Activated CD4-positive, alpha-beta T cell treated with anti-CD3 and anti-CD28 coated beads, Interleukin-2, amount 50 U/mL, for 4 hours (primary cell): ENCODE measurements around the gene TCF3.

Source experiments
- DNase-seq, 2 experiments: peaks; one replicate each; pipeline ENCODE4 v3.0.0-alpha.2; 2020

TCF3 gene

DNA sequence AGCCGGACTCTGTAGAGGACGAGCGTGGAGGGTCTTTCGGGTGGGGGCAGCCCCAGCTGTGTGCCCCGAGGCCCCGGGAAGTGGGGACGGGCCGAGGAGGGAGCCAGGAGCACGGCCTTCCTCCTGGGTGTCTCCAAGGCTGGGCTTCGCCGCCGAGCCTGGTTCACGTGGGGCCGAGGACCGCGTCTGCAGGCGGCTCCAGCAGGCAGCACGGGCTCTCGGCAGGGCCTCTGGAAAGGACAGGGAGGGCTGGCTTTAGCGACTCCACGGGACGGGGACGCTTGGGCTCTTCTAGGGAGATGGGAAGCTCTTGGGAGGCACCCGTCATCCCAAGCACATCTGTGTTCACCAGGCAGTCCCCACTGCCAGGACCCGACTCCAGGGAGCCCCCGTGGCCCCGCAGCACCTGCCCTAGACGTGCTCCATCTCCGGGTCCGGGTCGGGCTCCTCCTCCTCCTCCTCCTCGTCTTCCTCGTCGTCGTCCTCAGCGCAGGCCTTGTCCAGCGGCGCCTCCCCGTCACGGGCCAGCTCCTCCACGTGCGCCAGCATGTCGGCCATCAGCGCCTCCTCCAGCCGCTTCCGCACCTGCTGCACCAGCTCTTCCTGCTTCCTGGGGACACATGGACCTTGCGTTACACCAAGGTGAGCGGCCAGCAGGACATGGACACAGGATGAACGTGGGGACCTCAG, 74.3 kb downstream of the TCF3 start:
- DNase-seq: no peak

- no peak for DNase-seq
These were observed 75.1 kb downstream of the TCF3 start for GRCh38 chr19:1577090-1577928.

DNA sequence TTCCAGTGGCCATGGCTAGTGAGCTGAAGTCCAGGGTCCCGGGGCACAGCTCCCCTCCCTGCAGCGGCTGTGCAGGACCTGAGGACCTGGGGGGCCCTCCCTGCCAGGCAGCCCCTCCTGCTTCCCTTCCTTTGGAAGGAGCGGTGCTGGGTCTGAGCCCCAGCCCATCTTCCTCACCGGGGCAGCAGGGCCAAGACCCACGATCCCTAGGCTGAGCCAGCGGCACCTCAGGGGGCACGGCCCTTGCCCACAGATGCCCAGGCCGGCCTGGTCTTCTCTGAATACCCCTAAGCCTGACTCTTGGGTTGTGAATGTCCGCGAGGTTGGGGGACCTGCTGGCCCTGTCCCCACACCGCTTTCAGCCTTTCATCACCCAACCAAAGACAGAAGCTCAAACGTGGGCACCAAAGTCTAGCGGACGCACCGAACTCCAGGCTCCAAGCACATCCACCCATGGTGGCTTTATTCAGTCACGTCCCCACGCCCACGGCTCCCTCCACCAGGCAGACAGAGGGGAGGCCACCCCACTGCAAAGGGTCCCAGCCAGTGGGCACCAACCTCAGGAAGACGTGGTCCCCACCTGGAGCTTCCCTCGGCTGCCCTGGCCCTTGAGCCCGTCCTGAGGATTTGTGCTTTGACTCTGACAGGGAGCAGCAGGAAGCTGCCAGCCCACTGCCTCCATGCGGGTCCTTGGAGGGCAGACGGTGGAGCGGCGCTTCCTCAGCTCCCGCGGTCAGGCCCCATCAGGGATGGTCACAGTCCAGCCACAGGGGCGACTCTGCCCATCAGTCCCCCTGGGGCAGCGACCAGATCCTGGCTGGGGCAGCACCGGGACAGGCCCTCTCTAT, 75.9 kb downstream of the TCF3 start:
- DNase-seq: no peak

- no peak for DNase-seq
These were observed 76.8 kb downstream of the TCF3 start for GRCh38 chr19:1575323-1576241.

DNA sequence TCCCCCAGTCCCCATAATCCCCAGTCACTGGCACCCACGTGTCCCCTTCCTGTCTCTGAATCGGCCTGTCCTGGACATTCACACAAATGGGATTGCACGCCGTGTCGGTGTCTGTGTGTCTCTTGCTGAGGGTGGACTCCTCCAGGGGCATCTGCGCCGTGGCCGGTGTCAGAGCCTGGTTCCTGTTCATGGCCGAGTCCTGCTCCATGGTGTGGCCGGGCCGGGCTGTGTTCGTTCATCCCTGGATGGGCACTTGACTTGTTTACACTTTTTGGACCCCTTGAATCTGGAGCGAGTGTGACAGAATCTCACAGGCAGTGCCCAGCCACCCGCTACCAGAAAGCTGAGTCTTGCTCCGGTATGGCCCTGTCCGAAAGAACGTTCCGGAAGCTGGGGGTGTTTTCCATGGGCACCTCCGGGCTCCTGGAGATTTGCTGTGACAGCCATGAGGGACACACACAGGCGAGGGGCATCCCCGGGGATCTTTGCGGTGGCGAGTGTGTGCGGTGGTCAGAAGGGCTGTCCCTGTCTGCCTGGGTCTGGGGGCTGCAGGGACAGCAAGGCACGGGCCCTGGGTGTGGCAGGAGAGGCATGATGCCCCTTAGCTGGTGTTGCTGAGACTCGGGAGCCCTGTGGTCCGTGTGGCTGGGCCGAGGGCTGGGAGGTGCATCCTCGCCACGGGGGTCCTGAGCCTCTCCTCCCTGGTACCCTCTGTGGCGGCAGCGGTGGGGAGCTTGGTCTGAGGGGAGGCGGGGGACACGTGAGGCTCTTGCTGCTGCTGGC, 77.9 kb downstream of the TCF3 start:
- no peak for DNase-seq

DNA sequence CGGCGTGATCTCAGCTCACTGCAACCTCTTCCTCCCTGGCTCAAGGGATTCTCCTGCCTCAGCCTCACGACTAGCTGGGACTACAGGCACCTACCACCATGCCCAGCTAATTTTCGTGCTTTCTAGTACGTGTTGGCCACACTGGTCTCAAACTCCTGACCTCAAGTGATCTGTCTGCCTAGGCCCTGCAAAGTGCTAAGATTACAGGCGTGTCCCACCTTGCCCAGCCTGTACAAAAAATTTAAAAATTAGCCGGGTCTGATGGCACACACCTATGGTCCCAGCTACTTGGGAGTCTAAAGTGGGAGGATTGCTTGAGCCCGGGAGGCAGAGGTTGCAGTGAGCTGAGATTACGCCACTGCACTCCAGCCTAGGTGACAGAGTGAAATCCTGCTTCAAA, 79.6 kb downstream of the TCF3 start:
- no peak for DNase-seq

GRCh38 chr19:1571358-1571757, 81.1 kb downstream of the TCF3 start:
- DNase-seq: no peak

DNA sequence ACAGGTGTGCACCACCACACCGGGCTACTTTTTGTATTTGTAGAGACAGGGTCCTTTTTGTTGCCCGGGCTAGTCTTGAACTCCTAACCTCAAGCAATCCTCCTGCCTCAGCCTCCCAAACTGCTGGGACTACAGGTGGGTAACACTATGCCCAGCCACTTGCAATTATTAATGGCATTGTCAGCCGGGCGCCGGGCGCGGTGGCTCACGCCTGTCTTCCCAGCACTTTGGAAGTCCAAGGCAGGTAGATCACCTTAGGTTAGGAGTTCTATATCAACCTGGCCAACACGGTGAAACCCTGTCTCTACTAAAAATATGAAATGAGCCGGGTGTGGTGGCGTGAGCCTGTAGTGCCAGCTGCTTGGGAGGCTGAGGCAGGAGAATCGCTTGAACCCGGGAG, 81.6 kb downstream of the TCF3 start:
- no peak for DNase-seq

DNA sequence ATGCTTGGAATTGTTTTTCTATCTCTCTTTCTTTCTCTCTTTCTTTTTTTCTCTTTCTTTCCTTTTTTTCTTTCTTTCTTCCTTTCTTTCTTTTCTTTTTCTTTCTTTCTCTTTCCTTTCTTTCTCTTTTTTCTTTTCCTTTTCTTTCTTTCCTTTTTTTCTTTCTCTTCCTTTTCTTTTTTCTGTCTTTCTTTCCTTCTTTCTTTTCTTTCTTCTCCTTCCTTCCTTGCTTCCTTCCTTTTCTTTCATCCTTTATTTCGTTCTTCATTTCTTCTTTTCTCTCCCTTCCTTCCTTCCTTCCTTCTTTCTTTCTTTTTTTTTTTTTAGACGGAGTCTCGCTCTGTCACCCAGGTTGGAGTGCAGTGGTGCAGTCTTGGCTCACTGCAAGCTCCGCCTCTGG, 82.4 kb downstream of the TCF3 start:
- DNase-seq: no peak

DNA sequence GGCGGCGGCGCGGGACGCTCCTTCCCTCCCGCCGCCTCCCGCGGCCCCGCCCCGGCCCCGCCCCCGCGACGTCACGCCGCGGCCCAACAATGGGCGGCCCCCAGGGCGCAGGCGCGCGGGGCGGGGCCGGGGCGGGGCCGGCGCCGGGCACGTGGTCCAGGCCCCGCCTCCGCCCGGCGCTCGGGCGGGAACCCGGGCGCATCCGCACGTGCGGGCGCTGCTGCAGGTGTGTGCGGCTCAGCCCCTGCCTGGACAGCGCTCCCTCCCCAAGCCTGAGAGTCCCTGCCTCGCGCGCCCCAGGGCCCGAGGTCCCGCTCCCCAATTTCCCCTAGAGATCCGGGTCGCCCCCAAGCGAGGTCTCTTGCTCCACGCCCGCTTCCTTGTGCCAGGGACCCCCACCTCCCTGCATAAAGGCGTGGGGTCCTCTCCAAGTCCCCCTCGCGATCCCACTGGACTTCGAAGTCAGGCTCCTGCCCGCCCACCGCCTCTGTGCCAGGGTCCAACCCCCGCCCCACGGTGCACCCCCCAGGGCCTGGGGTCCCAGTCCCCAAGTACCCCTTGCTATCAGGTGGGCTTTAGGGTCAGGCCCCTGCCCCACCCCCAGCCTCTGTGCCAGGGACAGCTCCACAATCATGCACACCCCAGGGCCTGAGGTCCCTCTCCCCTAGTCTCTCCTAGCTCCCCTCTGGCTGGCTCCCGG, 83.9 kb downstream of the TCF3 start, which contains the start of gene MEX3D:
Gene MEX3D (minus strand): TSS at position 6 of the 700 bp plus-strand sequence. CDS start 267 bp downstream, outside the sequence.
- peak; percentile 71 to 76 for DNase-seq

- no peak for DNase-seq
These were observed 84.6 kb downstream of the TCF3 start for GRCh38 chr19:1567848-1568227.

- DNase-seq: no peak
These were observed 85.1 kb downstream of the TCF3 start for GRCh38 chr19:1567116-1567847.

GRCh38 chr19:1566392-1567115, 85.9 kb downstream of the TCF3 start:
- DNase-seq: no peak

- no peak for DNase-seq
These were observed 89.2 kb downstream of the TCF3 start for GRCh38 chr19:1563251-1563650.

GRCh38 chr19:1561236-1561842, 91.1 kb downstream of the TCF3 start:
- DNase-seq: no peak

DNA sequence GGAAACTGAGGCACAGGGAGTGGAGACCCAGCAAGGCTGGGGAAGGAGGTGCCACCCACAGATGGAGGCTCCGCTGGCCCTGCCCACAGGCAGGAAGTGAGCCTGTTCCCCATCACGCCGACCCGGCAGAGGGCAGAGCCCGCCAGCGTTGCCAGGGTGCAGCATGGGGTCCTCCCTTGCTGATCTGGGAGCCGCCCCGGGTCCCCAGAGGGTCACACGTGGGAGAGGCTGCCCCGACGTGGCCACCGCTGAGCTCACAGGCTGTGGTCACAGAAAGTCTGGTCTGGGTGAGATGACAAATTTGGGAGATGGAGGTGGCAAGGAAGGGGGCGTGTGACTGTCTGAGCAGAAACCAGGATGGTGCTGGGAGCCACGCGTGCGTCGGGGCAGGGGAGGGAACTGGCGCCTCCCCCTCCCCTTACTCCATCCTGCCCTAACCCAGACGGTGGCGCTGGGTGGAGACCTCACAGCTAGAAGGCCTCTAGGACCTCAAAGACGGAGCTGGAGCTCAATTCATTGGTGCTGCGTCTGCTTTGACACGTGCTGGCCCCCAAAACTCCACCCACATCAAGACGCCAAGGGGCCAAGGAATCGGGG, 92.0 kb downstream of the TCF3 start:
- DNase-seq: no peak
